ENCODE data around the gene PID1. TPM values are rescaled to one million over a fixed set of nuclear protein-coding genes. Genes with fewer than 3 reads are reported as not detected.

Gene PID1
- total and polyA plus RNA-seq, 2 donors (not counting 1 experiment from before 2014, with no cell fraction given) = 0.10 TPM; not detected in 1

GRCh38 chr2:229261076-229261475 is 10.0 kb downstream of the PID1 start:
- WGBS (ENCODE audit: insufficient coverage) = 88% methylated on average over 2 of the region's 3 CpGs
- Histone ChIP-seq H3K27ac (ENCODE audit: low read length in 2 of 2) (no peak overlapping the region), H2AFZ (ENCODE audit: insufficient read depth, low read depth, low read length, poor library complexity, severe bottlenecking) (no peak overlapping the region), H3K27me3 (replicated peaks in 1 of 4; ENCODE audit: control extremely low read depth in 1 of 4, control insufficient read depth in 3 of 4, insufficient read depth in 4 of 4, low read length in 3 of 4) (no peaks in the 10 kb centered on the region), H3K9ac (ENCODE audit: low read length) (no peak overlapping the region), H3K36me3 (replicated peaks in 1 of 2; ENCODE audit: control extremely low read depth in 1 of 2, control insufficient read depth in 1 of 2, extremely low read depth in 1 of 2, insufficient read depth in 2 of 2, low read length in 1 of 2) (no peaks in the 10 kb centered on the region), H3K9me3 (ENCODE audit: control extremely low read depth in 1 of 3, control insufficient read depth in 2 of 3, insufficient read depth in 1 of 3, low read length in 2 of 3) (peaks cover 0 to 6% (median 1%) of the 10 kb centered on the region in 3 donors), H3K4me1 (ENCODE audit: control insufficient read depth in 2 of 2, insufficient read depth in 2 of 2, low read length in 2 of 2) (no peaks in the 10 kb centered on the region), H4K20me1 (ENCODE audit: control insufficient read depth, insufficient read depth, low read length, poor library complexity, severe bottlenecking) (no peaks in the 10 kb centered on the region), H3K79me2 (ENCODE audit: control insufficient read depth, insufficient read depth, low read length) (no peaks in the 10 kb centered on the region), H3K4me3 (ENCODE audit: control extremely low read depth in 1 of 5, extremely low read depth in 1 of 5, insufficient read depth in 1 of 5, low read depth in 2 of 5, low read length in 4 of 5) (no peak overlapping the region), H3K4me2 (replicated peaks; ENCODE audit: low read depth, low read length, poor library complexity, severe bottlenecking) (no peak overlapping the region)
- TF ChIP-seq EZH2 (IDR thresholded peaks at IDR 0.05; ENCODE audit: borderline replicate concordance, insufficient read depth, low read depth, low read length, poor library complexity, severe bottlenecking) (no peak), CTCF (IDR thresholded peaks at IDR 0.05) (no peak)
- POLR2A ChIA-PET = no interaction called here
- DNase-seq = no peak
- Mint-ChIP-seq H3K27ac (no peak overlapping the region), H3K4me3 (no peak overlapping the region), H3K4me1 (no peaks in the 10 kb centered on the region), H3K27me3 (no peaks in the 10 kb centered on the region), H3K9me3 (ENCODE audit: insufficient read depth) (peaks cover 4% of the 10 kb centered on the region)
- CTCF ChIA-PET = no interaction called here
- no peak for ATAC-seq (ENCODE audit: low read depth)
- intact Hi-C loops (cut with micrococcal nuclease) = no loop called here

- no peak overlapping the region for H3K4me2 ChIP-seq (replicated peaks; ENCODE audit: low read depth, low read length, poor library complexity, severe bottlenecking)
- no peak overlapping the region for H2AFZ ChIP-seq (ENCODE audit: insufficient read depth, low read depth, low read length, poor library complexity, severe bottlenecking)
- CTCF ChIA-PET = no interaction called here
- intact Hi-C loops (cut with micrococcal nuclease) = no loop called here
- no peak overlapping the region for H3K4me3 ChIP-seq (ENCODE audit: control extremely low read depth in 1 of 5, extremely low read depth in 1 of 5, insufficient read depth in 1 of 5, low read depth in 2 of 5, low read length in 4 of 5)
- H3K4me1 ChIP-seq (ENCODE audit: control insufficient read depth in 2 of 2, insufficient read depth in 2 of 2, low read length in 2 of 2) = no peaks in the 10 kb centered on the region
- peaks cover 0 to 6% (median 1%) of the 10 kb centered on the region in 3 donors for H3K9me3 ChIP-seq (ENCODE audit: control extremely low read depth in 1 of 3, control insufficient read depth in 2 of 3, insufficient read depth in 1 of 3, low read length in 2 of 3)
- H3K36me3 ChIP-seq (replicated peaks in 1 of 2; ENCODE audit: control extremely low read depth in 1 of 2, control insufficient read depth in 1 of 2, extremely low read depth in 1 of 2, insufficient read depth in 2 of 2, low read length in 1 of 2) = no peaks in the 10 kb centered on the region
- H3K4me1 Mint-ChIP-seq = no peaks in the 10 kb centered on the region
- H3K27me3 Mint-ChIP-seq = no peaks in the 10 kb centered on the region
- TF ChIP-seq EZH2 (IDR thresholded peaks at IDR 0.05; ENCODE audit: borderline replicate concordance, insufficient read depth, low read depth, low read length, poor library complexity, severe bottlenecking) = no peak
- TF ChIP-seq CTCF (IDR thresholded peaks at IDR 0.05) = no peak
- H3K27ac Mint-ChIP-seq = no peak overlapping the region
- no peaks in the 10 kb centered on the region for H3K79me2 ChIP-seq (ENCODE audit: control insufficient read depth, insufficient read depth, low read length)
- DNase-seq = no peak
- no peak for ATAC-seq (ENCODE audit: low read depth)
- peaks cover 4% of the 10 kb centered on the region for H3K9me3 Mint-ChIP-seq (ENCODE audit: insufficient read depth)
- no peak overlapping the region for H3K9ac ChIP-seq (ENCODE audit: low read length)
- no peak overlapping the region for H3K4me3 Mint-ChIP-seq
- POLR2A ChIA-PET = no interaction called here
- H3K27me3 ChIP-seq (replicated peaks in 1 of 4; ENCODE audit: control extremely low read depth in 1 of 4, control insufficient read depth in 3 of 4, insufficient read depth in 4 of 4, low read length in 3 of 4) = no peaks in the 10 kb centered on the region
- no peak overlapping the region for H3K27ac ChIP-seq (ENCODE audit: low read length in 2 of 2)
- H4K20me1 ChIP-seq (ENCODE audit: control insufficient read depth, insufficient read depth, low read length, poor library complexity, severe bottlenecking) = no peaks in the 10 kb centered on the region
- no CpG with 5 or more reads among the region's 2 CpGs for WGBS (ENCODE audit: insufficient coverage)
Measured at GRCh38 chr2:229257985-229258384, 13.1 kb downstream of the PID1 start.
